T-helper 2 cell treated with Interferon-gamma antibody and Interleukin-4, amounts not matched to agents 100 ng/mL and 5 ng/mL, for 36 hours (primary cell): ENCODE measurements around the gene MID2. TPM values are rescaled to one million over a fixed set of nuclear protein-coding genes. Genes with fewer than 3 reads are reported as not detected.
"Not testable (repeated sequence)": the region's sequence is repeated elsewhere in the genome, so short reads cannot be mapped to it uniquely, and the experiment has no call there.

Experiments used
- intact Hi-C: fragments of 100-400 bp; cut with micrococcal nuclease; formaldehyde crosslinking; loops from one replicate; pipeline ENCODE4 v1.15.1; 2023
- total RNA-seq: library from RNA; stranded (reverse); gene quantifications from 2 replicates; pipeline ENCODE4 v1.2.3, GENCODE V29; 2022

Gene MID2
- total RNA-seq: 2.2 and 2.9 TPM in 2 replicates

GRCh38 chrX:107825698-107826237 is at the start of gene MID2:
Gene MID2, plus strand, starts transcription at chrX:107825866. Its CDS starts 561 bp downstream, at chrX:107826427.
- intact Hi-C loops: loop anchor here (5.0 kb wide), 3 partner anchors 108 to 267 kb away; partner anchors contain the start of genes ATG4A and PSMD10

- intact Hi-C loops: loop anchor here (1.0 to 5.0 kb wide), 11 partner anchors 35 to 882 kb away; partner anchors contain the start of genes PRPS1 and RBM41
Measured at GRCh38 chrX:107776649-107777535, 48.8 kb upstream of the MID2 start.

- intact Hi-C loops: loop anchor here (1.0 to 5.0 kb wide), 10 partner anchors 35 to 883 kb away; partner anchors contain the start of gene RBM41
Measured at GRCh38 chrX:107777536-107777832, 48.2 kb upstream of the MID2 start, which contains the start of gene NCBP2L. Gene NCBP2L, plus strand, starts transcription at chrX:107777733. Its CDS starts 16,488 bp downstream, at chrX:107794221.

- intact Hi-C loops: no loop called here
Measured at GRCh38 chrX:107780525-107780924, 45.1 kb upstream of the MID2 start.

GRCh38 chrX:107787827-107788226 is 37.8 kb upstream of the MID2 start:
- intact Hi-C loops: no loop called here

GRCh38 chrX:107804427-107804826 is 21.2 kb upstream of the MID2 start:
- intact Hi-C loops: no loop called here

- intact Hi-C loops: no loop called here
Measured at GRCh38 chrX:107805179-107805578, 20.5 kb upstream of the MID2 start.

GRCh38 chrX:107810053-107810452 is 15.6 kb upstream of the MID2 start:
- intact Hi-C loops: not testable (repeated sequence)

GRCh38 chrX:107818900-107819521 is 6.7 kb upstream of the MID2 start:
- intact Hi-C loops: no loop called here

GRCh38 chrX:107823042-107823441 is 2.6 kb upstream of the MID2 start:
- intact Hi-C loops: no loop called here

- intact Hi-C loops: no loop called here
Measured at GRCh38 chrX:107823456-107823855, 2.2 kb upstream of the MID2 start.

GRCh38 chrX:107826238-107827029 is 768 bp downstream of the MID2 start:
- intact Hi-C loops: loop anchor here (5.0 kb wide), 3 partner anchors 109 to 266 kb away; partner anchors contain the start of genes ATG4A and PSMD10

GRCh38 chrX:107827030-107827831 is 1.6 kb downstream of the MID2 start:
- intact Hi-C loops: loop anchor here (5.0 kb wide), 3 partner anchors 110 to 265 kb away; partner anchors contain the start of genes ATG4A and PSMD10

- intact Hi-C loops: loop anchor here (5.0 kb wide), 3 partner anchors 111 to 264 kb away; partner anchors contain the start of genes ATG4A and PSMD10
Measured at GRCh38 chrX:107827852-107828251, 2.2 kb downstream of the MID2 start.

- intact Hi-C loops: loop anchor here (5.0 kb wide), 3 partner anchors 113 to 262 kb away; partner anchors contain the start of genes ATG4A and PSMD10
Measured at GRCh38 chrX:107829878-107830277, 4.2 kb downstream of the MID2 start.

- intact Hi-C loops: no loop called here
Measured at GRCh38 chrX:107831071-107831730, 5.5 kb downstream of the MID2 start.

- intact Hi-C loops: no loop called here
Measured at GRCh38 chrX:107834275-107835201, 8.9 kb downstream of the MID2 start.

- intact Hi-C loops: no loop called here
Measured at GRCh38 chrX:107836958-107837357, 11.3 kb downstream of the MID2 start.
